SU-DHL-6 (cell line): Measurements from ENCODE around the gene CRYAB.

Experiments
- H2AFZ ChIP-seq: fragments of 200-600 bp; sonication (generic); 2 replicates; pipeline ENCODE4 v1.6.1; 2014; ENCODE audit warnings: low read depth, mild to moderate bottlenecking, moderate library complexity, mixed read lengths, antibody characterized with exemption, low read length; ENCODE audit not compliant: severe bottlenecking
- H3F3A ChIP-seq: fragments of 200-600 bp; shearing (Covaris generic); 2 replicates; pipeline ENCODE4 v1.6.0; 2016; ENCODE audit warnings: antibody characterized with exemption, mild to moderate bottlenecking; ENCODE audit not compliant: insufficient read depth
- H3K27ac ChIP-seq: fragments of 200-600 bp; sonication (generic); 2 replicates; pipeline ENCODE4 v1.5.1; 2016; ENCODE audit warnings: low read depth, mild to moderate bottlenecking, low read length, moderate library complexity, mixed read lengths
- H3K27me3 ChIP-seq: fragments of 200-600 bp; sonication (generic), shearing (Covaris generic); 2 replicates; pipeline ENCODE4 v1.6.0; 2014; ENCODE audit warnings: mild to moderate bottlenecking, low read length
- H3K36me3 ChIP-seq: fragments of 200-600 bp; sonication (generic); 2 replicates; pipeline ENCODE4 v1.6.1; 2014; ENCODE audit warnings: mild to moderate bottlenecking, low read length, mixed read lengths
- H3K4me2 ChIP-seq: fragments of 300-600, 200-600 bp; shearing (Covaris generic), sonication (generic); 2 replicates; pipeline ENCODE4 v1.6.0; 2014; ENCODE audit warnings: low read length, low read depth, mild to moderate bottlenecking; ENCODE audit not compliant: poor library complexity, severe bottlenecking
- H3K4me3 ChIP-seq: fragments of 200-600 bp; sonication (generic); 2 replicates; pipeline ENCODE4 v1.5.1; 2014; ENCODE audit warnings: antibody characterized with exemption, low read length, mild to moderate bottlenecking, mixed read lengths; ENCODE audit not compliant: insufficient read depth, poor library complexity, severe bottlenecking
- H3K79me2 ChIP-seq: fragments of 200-600 bp; sonication (generic); 2 replicates; pipeline ENCODE4 v1.6.1; 2014; ENCODE audit warnings: mild to moderate bottlenecking, low read length, moderate library complexity; ENCODE audit not compliant: insufficient read depth
- H3K9ac ChIP-seq: fragments of 200-600 bp; sonication (generic); 2 replicates; pipeline ENCODE4 v1.7.0; 2014; ENCODE audit warnings: mild to moderate bottlenecking, low read length
- H3K9me2 ChIP-seq: fragments of 200-600 bp; sonication (generic); replicated peaks from 2 replicates; pipeline ENCODE4 v1.6.1; 2014; ENCODE audit warnings: low read length; ENCODE audit not compliant: insufficient read depth
- H3K9me3 ChIP-seq: fragments of 200-600 bp; sonication (generic); 2 replicates; pipeline ENCODE4 v1.6.1; 2014; ENCODE audit warnings: low read length, mixed read lengths; ENCODE audit not compliant: insufficient read depth
- H4K20me1 ChIP-seq: fragments of 200-600 bp; sonication (generic); 2 replicates; pipeline ENCODE4 v1.6.1; 2014; ENCODE audit warnings: low read depth, mild to moderate bottlenecking, antibody characterized with exemption, low read length, moderate library complexity, mixed read lengths
- CTCF ChIP-seq: fragments of 200-600 bp; sonication (generic); IDR thresholded peaks from one replicate; pipeline ENCODE4 v1.5.1; 2017; ENCODE audit warnings: antibody characterized with exemption, mild to moderate bottlenecking, low read length, moderate library complexity; ENCODE audit not compliant: insufficient read depth, poor library complexity, severe bottlenecking
- EZH2phosphoT487 ChIP-seq: fragments of 200-600 bp; sonication (generic), shearing (Covaris generic); conservative IDR thresholded peaks from 2 replicates; pipeline ENCODE4 v1.6.1; 2018; ENCODE audit warnings: mild to moderate bottlenecking, antibody characterized with exemption, low read length, moderate library complexity, mixed read lengths

The CRYAB gene

GRCh38 chr11:111937461-111937769 is 25.8 kb upstream of the CRYAB start:
- H3F3A ChIP-seq: no peaks in the 10 kb centered on the region
- H3K9me2 ChIP-seq: no peaks in the 10 kb centered on the region
- no peaks in the 10 kb centered on the region for H3K36me3 ChIP-seq
- H3K9me3 ChIP-seq: no peaks in the 10 kb centered on the region
- no peaks in the 10 kb centered on the region for H4K20me1 ChIP-seq
- peak overlapping the region; percentile 46 for H3K4me3 ChIP-seq
- no peak overlapping the region for H3K27ac ChIP-seq
- peak overlapping the region; percentile 92 for H2AFZ ChIP-seq
- no peaks in the 10 kb centered on the region for H3K79me2 ChIP-seq
- H3K9ac ChIP-seq: peak overlapping the region; percentile 39
- H3K4me2 ChIP-seq: peak overlapping the region; percentile 51
- H3K27me3 ChIP-seq: no peaks in the 10 kb centered on the region
- TF ChIP-seq EZH2phosphoT487 (no peak), CTCF (no peak)

DNA sequence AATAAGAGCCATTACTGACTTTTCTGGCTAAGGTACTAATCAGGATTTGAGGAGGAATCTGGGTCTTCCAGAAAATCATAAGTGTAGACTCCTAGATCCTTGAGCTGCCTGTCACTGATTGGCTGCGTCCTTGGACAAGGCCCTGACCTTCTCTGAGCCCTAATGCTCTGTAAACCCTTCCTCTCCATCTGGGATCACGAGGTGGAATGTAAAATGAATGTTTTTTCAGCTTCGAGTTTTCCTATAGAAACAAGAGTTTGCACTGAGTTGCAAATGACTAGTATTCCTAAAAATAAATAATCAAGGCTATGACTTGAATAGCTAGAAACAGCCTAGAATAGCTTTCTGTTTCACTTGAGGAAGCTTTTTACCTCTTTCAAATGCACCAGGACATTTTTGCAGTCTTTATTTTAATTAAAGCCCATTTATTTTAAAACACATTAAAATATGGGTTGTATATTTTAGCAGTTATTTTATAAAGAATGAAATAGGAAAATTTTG is 24.5 kb upstream of the CRYAB start:
- no peaks in the 10 kb centered on the region for H3K9me2 ChIP-seq
- H3K4me3 ChIP-seq: no peak overlapping the region
- H3K36me3 ChIP-seq: no peaks in the 10 kb centered on the region
- TF ChIP-seq EZH2phosphoT487 (no peak), CTCF (no peak)
- H3K27ac ChIP-seq: no peak overlapping the region
- no peaks in the 10 kb centered on the region for H3K27me3 ChIP-seq
- no peaks in the 10 kb centered on the region for H3K9me3 ChIP-seq
- H3F3A ChIP-seq: no peaks in the 10 kb centered on the region
- no peak overlapping the region for H2AFZ ChIP-seq
- no peaks in the 10 kb centered on the region for H3K79me2 ChIP-seq
- peak overlapping the region; percentile 51 for H3K4me2 ChIP-seq
- H4K20me1 ChIP-seq: no peaks in the 10 kb centered on the region
- no peak overlapping the region for H3K9ac ChIP-seq

- Histone ChIP-seq H3K4me2 (no peak overlapping the region), H3K9ac (no peak overlapping the region), H3K27ac (no peak overlapping the region), H3K9me3 (no peaks in the 10 kb centered on the region), H3K79me2 (no peaks in the 10 kb centered on the region), H3K36me3 (no peaks in the 10 kb centered on the region), H3K9me2 (no peaks in the 10 kb centered on the region), H4K20me1 (no peaks in the 10 kb centered on the region), H3K4me3 (no peak overlapping the region), H3K27me3 (no peaks in the 10 kb centered on the region), H3F3A (no peaks in the 10 kb centered on the region), H2AFZ (no peak overlapping the region)
- TF ChIP-seq EZH2phosphoT487: no peak
- no peak for TF ChIP-seq CTCF
Observed at GRCh38 chr11:111935317-111936039, 23.9 kb upstream of the CRYAB start.
